Neural progenitor cell (in vitro differentiated cells): Measurements from ENCODE around the gene IMP3.

Experiments used
- CTCF ChIP-seq: fragments of 200-600 bp; sonication (generic); IDR thresholded peaks from 2 replicates; pipeline ENCODE4 v1.5.1; 2017; ENCODE audit warnings: antibody characterized with exemption, mild to moderate bottlenecking
- EZH2 ChIP-seq: fragments of 200-600 bp; sonication (generic); IDR thresholded peaks from 2 replicates; pipeline ENCODE4 v1.6.1; 2017; ENCODE audit warnings: antibody characterized with exemption, mild to moderate bottlenecking, moderate library complexity
- EZH2phosphoT487 ChIP-seq: fragments of 200-600 bp; sonication (generic); IDR thresholded peaks from 2 replicates; pipeline ENCODE4 v1.6.1; 2017; ENCODE audit warnings: antibody characterized with exemption

GRCh38 chr15:75620058-75620820, 19.8 kb downstream of the IMP3 start:
- TF ChIP-seq CTCF (no peak), EZH2phosphoT487 (no peak), EZH2 (no peak)
